Activated naive CD8-positive, alpha-beta T cell treated with anti-CD3 and anti-CD28 coated beads, Interleukin-2, amount 50 U/mL, for 16 hours (primary cell): ENCODE data around the gene SLC66A3.
"Not testable (repeated sequence)": the region's sequence is repeated elsewhere in the genome, so short reads cannot be mapped to it uniquely, and the experiment has no call there.

Experiments used
- DNase-seq: peaks from one replicate; pipeline ENCODE4 v3.0.0-alpha.2; 2020; ENCODE audit warnings: low read depth, low spot score

SLC66A3 gene

DNA sequence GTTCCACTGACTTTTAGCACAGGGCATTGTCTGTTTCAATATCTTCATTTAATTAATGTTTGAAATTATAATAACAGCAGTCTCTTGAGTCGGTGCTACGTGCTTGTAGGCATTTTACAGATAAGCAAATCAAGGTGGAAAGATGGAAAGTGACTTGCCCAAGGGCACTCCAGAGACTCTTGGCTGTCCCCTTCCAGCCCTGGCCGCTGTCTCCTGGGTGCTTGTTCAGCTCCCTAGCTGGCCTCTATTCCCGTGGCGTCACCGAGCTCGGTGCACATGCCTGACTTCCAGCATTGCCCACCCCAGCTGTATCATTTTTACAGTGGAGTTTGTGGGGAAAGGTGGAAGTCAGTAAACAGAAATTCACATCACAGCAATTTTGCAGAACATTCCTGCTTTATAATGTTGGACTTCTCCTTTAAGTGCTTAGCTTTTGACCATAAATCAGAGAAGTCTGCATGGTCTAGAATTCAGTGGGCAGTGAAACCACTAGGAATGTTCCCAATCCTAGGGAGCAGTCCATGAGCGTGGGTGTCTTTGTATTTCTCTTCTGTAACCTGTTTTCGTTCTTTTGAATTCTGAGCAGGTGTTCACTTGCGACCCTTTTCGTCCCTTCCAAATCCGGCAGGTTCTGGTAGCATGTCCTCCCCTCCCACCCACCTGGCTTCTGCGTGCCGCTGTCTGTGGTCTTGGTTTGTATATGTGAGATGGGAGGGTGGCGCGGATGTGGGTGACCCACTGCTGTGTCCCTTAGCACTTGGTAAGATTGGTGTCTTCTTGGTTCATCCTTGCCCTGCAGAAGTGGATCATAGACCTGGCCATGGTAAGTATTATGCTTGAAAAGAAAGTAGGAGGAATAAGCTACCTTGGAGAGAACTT lies 8.4 kb downstream of the SLC66A3 start:
- DNase-seq = no peak

DNA sequence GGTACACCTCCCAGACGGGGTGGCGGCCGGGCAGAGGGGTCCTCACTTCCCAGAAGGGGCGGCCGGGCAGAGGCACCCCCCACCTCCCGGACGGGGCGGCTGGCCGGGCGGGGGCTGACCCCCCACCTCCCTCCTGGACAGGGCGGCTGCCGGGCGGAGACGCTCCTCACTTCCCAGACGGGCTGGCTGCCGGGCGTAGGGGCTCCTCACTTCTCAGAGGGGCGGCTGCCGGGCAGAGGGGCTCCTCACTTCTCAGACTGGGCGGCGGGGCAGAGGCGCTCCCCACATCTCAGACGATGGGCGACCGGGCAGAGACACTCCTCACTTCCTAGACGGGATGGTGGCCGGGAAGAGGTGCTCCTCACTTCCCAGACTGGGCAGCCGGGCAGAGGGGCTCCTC lies 9.8 kb downstream of the SLC66A3 start:
- DNase-seq = not testable (repeated sequence)

DNA sequence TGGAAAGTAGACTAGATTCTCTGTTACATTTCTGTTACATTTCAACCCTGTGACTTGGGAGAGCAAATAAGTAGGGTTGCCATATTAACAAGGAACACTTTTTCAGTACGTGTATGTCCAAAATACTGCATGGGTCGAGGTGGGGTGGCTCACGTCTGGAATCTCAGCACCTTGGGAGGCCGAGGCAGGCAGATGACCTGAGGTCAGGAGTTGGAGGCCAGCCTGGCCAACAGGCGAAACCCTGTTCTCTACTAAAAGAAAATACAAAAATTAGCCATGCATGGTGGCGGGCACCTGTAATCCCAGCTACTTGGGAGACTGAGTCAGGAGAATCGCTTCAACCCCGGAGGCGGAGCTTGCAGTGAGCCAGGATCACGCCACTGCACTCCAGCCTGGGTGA lies 11.2 kb downstream of the SLC66A3 start:
- no peak for DNase-seq

DNA sequence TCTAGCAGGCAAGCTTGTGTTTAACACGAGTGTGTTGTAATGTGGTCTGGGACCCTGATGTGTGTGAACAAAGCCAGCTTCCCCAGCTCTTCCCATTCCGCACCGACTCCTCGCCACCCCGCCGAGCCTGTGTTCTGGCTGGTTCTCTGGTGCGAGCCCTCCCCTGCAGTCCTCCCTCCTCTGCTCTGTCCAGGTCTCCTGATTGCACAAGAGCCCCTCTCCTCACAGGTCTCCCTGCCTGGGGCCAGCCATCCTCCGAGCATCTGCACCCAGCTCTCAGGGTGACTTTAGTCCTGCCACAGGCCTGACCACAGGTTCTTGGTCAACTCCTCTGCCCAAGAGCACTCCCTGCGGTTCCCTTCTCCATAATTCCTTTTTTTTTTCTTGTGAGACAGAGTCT lies 13.2 kb downstream of the SLC66A3 start:
- DNase-seq = no peak

DNA sequence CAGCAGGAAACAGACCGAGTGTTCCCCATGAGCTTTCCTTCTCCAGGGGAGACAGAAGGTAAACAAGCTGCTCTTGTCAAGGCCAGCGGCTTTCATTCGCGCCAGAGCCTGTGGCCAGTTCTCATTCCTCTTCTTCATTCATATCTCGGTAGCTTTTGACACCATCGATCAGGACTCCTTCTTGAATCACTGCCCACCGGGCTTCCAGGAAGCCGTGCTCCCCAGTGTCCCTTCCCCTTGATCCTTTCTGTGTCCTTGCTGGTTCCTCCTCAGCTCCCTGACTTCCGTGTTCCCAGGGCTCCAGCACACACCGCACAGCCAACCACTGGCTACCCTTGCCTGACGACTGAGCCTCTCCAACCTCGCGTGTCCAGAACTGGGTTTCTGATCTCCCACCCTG lies 14.1 kb downstream of the SLC66A3 start:
- no peak for DNase-seq

DNA sequence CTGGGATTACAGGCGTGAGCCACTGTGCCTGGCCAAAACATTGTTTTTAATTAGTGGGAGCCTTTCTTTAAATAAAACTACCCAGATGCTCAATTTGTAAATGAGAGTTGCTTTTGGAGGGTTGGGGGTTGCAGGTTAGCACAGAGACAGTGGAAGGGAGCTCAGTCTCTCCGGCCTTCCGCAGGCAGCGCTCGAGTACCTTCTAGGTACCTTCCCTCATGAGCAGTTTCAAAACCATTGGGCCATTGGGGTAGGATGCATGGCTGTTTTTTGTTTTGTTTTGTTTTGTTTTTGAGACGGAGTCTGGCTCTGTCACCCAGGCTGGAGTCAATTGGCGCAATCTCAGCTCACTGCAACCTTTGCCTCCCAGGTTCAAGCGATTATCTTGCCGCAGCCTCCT lies 19.0 kb downstream of the SLC66A3 start:
- DNase-seq = no peak

DNA sequence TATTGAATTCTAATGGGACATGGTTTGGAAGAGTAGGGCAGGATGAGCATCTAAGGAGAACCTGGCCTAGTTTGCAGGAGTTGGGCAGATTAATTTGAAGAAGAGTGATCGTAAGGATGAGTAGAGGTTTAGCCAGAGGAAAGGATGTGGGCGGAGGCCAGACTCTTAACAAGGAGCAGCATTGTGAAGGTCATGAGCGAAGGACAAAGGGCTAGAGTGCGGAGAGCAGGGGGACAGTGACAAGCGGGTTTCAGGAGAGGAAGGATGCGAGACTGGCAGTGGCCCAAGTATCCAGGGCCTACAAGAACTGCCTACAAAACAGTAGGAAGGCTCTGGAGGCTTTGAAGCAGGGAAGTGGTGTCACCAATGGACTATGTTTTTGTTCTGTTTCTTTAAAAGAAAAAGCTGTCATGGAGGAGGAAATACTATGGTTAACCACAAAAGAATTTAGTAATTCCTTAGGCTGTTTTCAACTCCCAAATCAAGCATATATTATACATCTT lies 20.1 kb downstream of the SLC66A3 start:
- DNase-seq = no peak

DNA sequence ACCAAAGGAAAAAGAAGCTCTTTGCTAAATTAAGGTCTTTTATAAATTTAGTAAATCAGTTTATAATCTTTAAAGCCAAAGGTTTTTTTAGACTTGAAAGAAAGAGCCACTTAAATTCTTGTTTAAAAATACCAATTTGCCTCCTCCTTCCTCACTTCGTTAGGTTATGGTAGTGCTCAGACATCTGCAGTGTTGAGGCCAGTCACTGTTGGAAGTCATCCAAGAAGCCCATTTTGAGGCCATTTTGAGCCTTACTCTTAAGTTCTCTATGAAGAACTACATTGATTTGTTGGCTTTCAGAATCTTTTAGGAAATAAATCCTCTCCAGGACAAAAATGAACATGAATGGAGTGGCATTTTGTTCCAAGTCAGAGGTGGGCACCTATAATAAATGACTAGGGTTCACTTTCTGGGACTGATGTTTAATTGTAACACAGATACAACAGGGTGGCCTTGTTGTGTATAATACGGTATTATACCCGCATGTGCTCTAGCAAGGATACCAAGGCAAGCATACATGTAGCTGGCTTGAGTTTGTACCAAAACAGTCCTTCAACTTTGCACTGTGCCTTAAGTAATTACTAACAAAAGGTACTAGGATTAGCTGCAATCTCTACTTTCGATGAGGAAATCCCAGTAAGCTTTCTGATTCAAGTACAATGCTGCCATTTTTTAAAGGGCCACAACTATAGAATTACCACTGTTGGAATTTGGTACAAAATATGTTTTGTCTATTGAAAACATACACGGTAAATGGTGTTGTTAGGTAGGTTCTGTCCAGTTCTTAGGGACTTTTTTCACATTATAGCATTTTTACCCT lies 22.8 kb downstream of the SLC66A3 start:
- no peak for DNase-seq

DNA sequence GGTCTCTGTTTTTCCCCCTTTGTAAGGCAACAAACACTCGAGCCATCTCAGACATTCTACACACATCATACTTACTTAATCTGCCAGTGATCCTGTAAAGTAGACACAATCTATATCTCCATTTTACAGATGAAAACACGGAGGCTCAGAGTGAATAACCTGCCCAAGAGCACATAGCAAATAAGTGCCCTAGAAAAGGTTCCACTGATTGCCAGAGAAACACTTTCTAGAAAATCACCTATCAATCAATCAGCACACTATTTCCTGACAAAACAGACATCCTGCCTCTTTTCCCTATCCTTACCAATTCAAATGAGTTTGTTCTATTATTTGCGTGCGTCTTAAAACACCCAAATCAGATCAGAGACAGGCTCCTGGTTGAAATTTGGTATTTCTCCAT lies 23.9 kb downstream of the SLC66A3 start:
- DNase-seq = no peak

DNA sequence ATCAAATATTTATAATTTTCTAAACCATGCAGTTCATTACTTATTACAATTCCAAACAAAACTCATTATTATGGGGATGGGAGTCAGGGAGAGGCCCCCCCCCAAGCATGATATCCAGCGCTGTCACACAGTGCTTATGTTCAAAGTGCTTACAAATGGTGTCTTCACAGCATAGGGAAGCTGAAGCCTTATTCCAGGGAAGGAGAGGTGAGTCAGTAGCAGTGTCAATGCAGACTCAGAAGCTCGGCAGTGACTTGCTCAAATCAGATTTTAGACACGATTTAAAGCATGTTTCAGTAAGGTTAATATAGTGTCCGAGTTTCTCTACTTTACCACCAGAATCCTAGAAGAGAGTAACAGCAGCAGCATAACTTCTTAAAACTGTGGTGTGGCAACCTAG lies 24.6 kb downstream of the SLC66A3 start:
- DNase-seq = no peak

DNA sequence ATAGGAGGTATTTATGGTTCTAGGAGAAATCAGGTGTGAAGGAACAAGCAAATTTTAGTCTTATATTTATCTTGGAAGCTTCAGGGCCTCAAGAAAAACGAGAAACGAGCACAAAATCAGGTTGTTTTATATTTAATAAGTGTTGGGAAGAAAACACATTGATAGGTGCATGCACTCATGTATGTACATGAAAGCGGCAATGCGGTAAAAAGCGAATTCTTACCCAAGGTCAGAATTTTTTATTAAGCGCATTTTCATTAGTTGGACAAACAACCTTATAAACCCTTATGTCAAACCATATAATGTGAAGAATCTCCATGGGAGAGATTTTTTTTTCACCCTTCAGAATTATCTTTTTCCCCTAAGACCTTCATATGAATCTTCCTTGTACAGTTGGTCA lies 25.4 kb downstream of the SLC66A3 start:
- DNase-seq = no peak

DNA sequence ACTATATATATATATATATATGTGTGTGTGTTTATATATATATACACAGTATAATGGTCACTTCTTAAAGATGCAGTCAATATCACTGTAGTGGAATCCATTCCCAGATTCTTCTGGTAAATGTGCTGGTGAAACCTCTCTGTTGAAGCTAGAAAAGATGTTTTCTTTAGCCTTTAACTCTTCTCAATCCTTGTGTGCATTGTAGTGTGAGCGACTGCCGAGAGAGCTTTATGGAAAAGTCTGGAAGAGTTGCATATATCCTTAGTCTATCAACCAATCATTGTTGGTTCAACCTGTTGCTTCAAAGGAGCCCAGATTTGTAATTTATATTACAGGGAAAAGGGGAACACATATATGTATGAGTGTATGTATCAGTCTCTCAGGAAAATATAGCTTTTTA lies 27.7 kb downstream of the SLC66A3 start:
- DNase-seq = no peak

DNA sequence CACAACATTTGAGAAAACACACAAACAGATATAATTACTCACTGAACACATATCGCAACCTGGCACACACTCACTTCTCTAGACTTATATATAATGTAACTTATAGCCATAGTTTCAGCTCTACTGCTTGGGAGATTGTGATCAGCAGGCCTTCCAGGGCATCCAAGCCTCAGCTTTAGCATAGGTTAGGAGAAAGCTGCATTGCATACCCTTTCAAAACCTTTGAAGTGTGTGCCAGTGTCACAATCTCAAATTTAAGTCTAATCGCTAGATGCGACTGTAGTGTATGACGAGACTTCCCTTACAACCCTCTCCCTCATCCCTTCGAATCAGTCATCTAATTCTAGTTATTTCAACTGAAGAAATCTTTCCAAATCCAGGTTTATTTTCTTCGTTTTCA lies 30.9 kb downstream of the SLC66A3 start:
- DNase-seq = no peak

DNA sequence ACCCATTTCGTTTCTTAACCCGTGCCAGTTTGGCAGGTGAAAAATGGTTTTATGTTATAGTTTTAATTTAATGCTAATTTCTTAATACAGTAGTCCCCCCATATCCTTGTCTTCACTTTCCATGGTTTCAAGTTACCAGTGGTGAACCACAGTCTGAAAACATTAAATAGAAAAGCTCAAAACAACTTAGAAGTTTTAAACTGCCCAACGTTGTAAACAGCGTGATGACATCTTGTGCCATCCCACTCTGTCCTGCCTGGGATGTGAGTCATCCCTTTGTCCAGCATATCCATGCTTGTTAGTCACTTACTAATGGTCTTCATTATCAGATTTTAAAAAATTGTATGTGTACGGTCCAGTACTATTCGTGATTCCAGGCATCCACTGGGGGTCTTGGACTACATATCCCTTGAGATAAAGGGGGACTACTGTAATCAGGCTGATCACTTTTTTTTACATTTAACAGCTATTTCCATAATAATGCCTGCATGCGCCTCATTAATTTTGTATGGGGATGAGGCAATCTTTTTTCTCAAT lies 31.9 kb downstream of the SLC66A3 start:
- DNase-seq = no peak

DNA sequence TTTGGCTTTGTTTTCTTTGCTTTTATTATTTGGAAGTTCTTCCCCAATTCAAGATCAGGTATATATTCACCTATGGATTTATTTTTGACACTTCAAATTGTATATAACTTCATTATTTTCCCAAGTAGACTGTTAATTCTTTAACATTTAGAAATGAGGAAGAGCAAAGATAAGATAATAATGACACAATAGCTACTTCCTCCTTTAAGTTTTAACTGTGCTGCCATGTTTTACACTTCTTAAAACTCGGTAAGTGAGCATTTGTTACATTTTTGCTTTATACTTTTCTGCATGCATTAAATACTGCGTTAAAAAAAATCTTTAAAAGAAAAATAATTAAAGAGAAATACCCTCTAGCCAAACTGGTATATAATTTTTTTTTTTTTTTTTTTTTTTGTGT lies 32.5 kb downstream of the SLC66A3 start:
- no peak for DNase-seq

DNA sequence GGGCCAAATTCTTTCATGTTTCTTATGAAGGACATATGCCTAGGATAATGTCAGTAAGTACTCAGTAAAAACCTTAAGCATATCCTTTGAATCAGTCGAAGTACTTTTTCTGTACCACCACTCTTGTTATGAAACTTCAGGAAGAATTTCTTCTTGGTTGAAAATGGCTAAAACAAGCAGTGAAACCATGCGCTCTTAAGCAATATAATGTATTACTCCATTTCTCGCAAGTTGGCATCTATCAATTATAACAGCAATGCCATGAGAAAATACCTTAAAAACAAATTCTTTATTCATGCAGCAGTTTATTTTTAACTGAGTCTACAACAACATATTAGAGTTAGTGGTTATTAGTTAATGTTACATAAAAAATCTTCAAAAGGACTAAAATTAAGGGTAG lies 41.0 kb downstream of the SLC66A3 start:
- no peak for DNase-seq

DNA sequence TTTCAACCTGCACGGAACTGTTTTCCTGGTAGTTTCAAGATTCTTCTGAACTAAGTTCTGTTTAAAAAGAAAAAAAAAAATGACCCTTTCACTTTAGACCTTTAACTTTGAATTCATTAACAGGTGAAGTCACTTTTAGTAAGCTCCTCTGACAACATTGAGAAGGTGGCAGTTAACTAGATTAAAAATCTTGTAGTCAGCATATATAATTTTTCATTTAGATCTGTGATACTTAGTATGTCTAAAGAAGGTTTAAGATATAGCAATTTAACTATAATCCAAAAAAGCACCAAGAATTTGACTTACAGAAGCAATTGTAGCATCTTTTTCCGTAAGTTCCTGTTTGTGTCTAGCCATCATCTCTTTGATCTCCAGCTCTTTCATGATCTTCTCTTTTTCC lies 45.4 kb downstream of the SLC66A3 start:
- DNase-seq = no peak

DNA sequence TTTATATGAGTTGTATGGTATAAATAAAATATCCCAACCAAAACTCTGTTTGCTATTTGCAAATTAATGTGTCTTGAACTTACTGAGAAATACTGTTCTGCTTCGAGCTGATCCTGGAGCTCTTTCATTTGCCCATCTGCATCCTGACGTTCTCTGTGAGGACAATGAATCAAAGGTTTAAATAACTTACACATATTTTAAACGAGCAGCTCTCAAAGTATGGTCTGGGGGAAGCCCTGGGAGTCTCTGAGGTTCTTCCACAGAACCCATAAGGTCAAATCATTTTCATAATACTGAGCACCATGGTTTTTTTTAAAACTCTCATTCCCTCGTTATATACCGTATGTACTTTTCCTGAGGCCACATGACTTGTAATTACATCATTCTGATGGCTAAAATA lies 46.7 kb downstream of the SLC66A3 start:
- no peak for DNase-seq

DNA sequence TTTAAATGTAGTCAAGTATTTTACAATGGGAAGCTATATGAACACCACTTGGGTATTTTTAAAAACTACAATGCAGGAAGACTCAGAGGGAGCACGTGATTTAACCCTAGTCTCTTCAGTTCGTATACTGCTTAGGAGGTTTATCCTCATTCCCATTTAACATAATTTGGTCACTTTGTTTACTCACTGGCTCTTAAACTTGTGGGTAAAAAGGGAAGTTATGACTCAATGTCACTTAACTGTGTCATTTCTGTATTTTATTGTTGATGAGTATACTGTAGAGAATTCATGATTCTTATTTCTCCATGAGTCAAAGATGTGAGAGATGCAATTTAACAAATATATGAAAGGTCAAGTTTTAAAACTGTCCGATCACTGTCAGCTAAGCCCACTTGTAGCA lies 48.2 kb downstream of the SLC66A3 start:
- DNase-seq = no peak

DNA sequence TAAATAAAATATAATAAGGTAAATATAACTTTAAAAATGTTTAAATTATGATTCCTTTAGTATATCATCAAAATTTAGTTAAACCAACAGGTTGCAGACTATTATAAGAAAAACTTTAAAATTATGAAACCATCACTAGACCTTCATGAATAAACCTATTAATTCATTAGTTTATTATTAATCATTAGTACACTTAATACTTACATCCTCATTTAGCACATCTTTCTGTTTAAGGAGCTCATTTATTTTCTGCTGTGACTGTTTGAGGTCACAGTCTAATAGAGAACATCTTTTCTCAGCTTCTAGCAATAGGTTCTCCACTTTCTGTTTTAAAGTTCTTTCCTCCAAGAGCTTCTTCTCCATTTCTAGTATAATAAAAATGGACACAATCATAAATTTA lies 52.8 kb downstream of the SLC66A3 start:
- DNase-seq = no peak

DNA sequence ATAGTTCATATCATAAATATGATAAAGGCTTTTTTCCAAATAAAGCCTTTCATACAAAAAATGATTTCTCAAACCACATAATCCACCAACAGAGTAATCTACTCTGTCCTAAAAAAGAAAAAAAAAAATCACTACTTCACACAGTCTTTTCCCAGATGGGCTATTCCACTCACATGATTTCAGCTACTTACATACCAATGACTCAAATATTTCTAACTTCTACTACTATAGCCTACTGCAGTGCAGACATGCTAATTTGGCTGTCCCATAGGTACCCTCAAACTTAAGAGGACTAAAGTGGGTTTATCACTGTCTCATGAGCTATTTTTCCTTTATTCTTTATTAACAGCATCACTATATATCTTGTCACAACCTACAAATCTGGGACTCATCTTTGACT lies 57.4 kb downstream of the SLC66A3 start:
- DNase-seq = no peak

DNA sequence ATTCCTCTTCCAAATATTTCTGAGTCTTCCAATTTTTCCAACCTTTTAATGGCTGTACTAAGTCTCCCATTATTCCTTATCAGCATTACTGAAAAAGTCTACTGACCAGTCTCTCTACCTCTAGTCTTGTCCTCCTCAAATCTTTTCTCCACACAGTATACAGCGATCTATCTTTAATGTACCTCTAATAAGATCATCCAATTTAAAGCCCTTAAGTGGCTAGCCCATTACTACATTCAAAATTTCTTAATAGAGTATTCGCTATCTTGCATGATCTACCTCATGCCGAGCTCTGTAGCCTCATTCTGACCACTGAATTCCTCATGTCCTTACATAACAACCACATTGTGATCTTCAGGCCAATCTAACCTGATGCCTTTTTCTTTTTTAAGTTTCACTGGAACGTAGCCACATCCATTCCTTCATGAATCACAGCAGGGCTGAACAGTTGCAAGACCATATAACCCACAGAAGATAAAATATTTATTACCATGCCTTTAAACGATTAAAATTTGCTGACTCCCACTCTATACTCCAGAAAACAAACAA lies 57.9 kb downstream of the SLC66A3 start:
- DNase-seq = no peak
